HG03066 (cell line): ENCODE results near the gene MGMT.

ENCODE experiments used
- ATAC-seq: cut with Tn5 transposase; IDR thresholded peaks from one replicate; pipeline ENCODE4 v1.9.1; 2021; ENCODE audit warnings: low read depth; ENCODE audit not compliant: unreplicated experiment

The MGMT gene

GRCh38 chr10:129764901-129765663 lies 298.0 kb downstream of the MGMT start:
- no peak for ATAC-seq

GRCh38 chr10:129765664-129766550 lies 298.9 kb downstream of the MGMT start:
- ATAC-seq = no peak

DNA sequence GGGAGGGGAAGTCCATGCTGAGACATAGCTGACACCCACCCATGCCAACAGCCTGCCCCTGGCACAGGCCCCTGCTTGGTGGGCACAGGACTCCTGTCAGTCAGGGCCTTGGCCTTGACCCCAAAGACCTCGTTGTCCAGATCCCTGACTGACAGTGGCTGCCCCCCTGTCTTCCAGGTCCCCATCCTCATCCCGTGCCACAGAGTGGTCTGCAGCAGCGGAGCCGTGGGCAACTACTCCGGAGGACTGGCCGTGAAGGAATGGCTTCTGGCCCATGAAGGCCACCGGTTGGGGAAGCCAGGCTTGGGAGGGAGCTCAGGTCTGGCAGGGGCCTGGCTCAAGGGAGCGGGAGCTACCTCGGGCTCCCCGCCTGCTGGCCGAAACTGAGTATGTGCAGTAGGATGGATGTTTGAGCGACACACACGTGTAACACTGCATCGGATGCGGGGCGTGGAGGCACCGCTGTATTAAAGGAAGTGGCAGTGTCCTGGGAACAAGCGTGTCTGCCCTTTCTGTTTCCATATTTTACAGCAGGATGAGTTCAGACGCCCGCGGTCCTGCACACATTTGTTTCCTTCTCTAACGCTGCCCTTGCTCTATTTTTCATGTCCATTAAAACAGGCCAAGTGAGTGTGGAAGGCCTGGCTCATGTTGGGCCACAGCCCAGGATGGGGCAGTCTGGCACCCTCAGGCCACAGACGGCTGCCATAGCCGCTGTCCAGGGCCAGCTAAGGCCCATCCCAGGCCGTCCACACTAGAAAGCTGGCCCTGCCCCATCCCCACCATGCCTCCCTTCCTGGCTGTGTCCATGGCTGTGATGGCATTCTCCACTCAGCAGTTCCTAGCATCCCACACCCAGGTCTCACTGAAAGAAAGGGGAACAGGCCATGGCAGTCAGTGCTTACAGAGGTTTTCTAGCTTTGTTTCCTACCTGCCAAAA lies 299.8 kb downstream of the MGMT start:
- ATAC-seq = no peak

GRCh38 chr10:129767751-129768150 lies 300.7 kb downstream of the MGMT start:
- ATAC-seq = no peak

- ATAC-seq = no peak
Observed at GRCh38 chr10:129768437-129769355, 301.7 kb downstream of the MGMT start.

DNA sequence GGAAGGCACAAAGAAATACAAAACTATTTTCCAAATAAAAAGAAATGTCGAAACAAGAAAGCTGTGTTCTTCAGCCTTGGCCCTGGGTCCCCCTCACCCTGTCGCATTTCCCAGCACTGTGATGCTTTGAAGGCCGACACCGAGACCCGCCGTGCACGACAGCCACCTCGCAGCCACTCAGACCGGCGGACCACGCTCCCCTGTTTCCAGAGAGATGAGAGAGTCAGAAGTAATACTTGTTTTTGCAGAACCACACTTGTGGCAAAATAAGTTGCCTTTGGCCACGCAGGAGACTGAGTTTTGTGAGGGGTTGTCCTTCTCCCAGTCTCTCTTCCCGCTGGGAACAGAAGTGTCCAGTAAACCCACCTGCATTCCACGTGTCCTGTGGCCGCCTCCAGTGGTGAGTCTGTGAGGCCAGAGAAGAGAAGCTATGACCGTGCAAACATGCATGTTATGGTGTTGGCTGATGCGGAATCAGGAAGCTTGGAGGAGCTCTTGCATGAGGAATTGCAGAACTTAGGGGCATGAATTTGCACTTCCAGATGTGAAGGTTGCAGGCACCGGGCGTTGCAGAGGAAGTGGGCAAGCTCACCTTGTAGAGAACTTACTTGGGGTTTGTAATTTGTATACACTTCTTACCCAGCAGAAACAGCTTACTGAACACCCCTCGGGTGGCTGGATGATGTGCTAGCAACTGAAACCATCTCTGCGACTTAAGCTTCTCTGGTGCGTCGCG lies 302.5 kb downstream of the MGMT start:
- no peak for ATAC-seq

DNA sequence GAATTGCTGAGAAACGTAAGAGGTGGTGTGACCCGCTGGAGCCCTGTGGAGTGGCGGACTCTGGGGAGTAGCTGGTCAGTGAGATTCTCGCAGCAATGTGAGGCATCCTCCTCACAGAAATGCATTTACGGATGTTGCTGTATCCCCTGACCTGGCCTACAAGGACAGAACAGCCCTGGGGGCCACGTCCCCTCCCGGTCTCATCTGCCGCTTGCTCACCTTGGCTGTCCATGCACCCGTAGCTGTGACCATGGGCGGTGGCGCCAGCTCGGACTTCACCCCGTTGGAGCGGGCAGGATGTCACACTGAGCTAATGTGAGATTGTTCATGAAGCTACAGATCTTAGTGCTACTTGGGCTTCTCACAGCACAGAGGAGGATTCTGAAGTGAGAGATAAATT lies 303.2 kb downstream of the MGMT start:
- ATAC-seq = no peak

DNA sequence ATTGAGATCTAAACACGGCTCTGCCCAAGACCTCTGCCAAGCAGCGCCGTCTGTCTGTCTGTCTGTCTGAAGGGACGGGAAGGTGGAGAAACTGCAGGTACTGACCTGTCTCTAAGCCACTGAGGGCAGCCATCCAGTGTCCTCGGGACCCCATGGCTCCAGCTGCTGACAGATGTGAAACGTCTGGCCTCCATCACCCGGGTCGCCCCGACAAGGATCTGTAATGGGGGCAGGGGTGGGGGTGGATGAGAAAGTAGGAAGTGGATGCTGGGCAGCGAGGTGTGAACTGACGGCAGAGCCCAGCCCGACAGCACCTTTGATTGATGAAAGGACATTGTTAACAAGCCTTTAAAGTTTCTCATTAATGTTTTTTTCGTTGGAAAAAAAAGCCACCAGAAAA lies 304.0 kb downstream of the MGMT start:
- ATAC-seq = no peak

GRCh38 chr10:129771576-129771975 lies 304.5 kb downstream of the MGMT start:
- no peak for ATAC-seq

- ATAC-seq = no peak
Observed at GRCh38 chr10:129771991-129772431, 305.0 kb downstream of the MGMT start.

- no peak for ATAC-seq
Observed at GRCh38 chr10:129772468-129773358, 305.7 kb downstream of the MGMT start.

GRCh38 chr10:129773359-129773990 lies 306.4 kb downstream of the MGMT start:
- ATAC-seq = no peak

- ATAC-seq = no peak
Observed at GRCh38 chr10:129774082-129774735, 307.2 kb downstream of the MGMT start.

GRCh38 chr10:129774736-129775401 lies 307.8 kb downstream of the MGMT start:
- ATAC-seq = no peak

GRCh38 chr10:129775681-129776080 lies 308.6 kb downstream of the MGMT start:
- no peak for ATAC-seq

DNA sequence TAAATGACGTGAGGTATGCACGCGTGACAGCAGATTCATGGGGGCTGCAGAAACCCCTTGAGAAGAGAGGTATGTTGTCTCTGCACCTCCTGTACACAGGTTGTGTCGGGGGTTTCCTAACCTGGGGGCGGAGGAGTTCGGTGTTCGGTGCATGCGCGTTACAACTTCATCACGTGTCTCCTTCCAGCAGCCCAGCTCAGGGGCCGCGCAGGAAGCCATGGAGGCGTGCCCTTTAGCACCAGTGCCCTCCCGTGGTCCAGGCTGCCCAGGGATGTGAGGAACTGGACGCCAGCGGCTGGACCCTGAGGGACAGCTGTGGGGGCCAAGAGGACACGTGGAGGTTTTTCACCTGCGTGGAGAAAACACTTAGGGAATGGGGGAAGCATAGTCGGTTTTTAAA lies 310.6 kb downstream of the MGMT start:
- ATAC-seq = no peak
